ENCODE data around the gene SMIM24.

SMIM24 gene

GRCh38 chr19:3443840-3444694 is 36.3 kb downstream of the SMIM24 start:
- TF ChIP-seq EZH2phosphoT487 (conservative IDR thresholded peaks at IDR 0.05; ENCODE audit: low read length) = no peak
- TF ChIP-seq, protein P1, sequence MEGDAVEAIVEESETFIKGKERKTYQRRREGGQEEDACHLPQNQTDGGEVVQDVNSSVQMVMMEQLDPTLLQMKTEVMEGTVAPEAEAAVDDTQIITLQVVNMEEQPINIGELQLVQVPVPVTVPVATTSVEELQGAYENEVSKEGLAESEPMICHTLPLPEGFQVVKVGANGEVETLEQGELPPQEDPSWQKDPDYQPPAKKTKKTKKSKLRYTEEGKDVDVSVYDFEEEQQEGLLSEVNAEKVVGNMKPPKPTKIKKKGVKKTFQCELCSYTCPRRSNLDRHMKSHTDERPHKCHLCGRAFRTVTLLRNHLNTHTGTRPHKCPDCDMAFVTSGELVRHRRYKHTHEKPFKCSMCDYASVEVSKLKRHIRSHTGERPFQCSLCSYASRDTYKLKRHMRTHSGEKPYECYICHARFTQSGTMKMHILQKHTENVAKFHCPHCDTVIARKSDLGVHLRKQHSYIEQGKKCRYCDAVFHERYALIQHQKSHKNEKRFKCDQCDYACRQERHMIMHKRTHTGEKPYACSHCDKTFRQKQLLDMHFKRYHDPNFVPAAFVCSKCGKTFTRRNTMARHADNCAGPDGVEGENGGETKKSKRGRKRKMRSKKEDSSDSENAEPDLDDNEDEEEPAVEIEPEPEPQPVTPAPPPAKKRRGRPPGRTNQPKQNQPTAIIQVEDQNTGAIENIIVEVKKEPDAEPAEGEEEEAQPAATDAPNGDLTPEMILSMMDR (IDR thresholded peaks at IDR 0.05; ENCODE audit: insufficient read depth, low read length, poor library complexity, severe bottlenecking) = no peak
- H3K27ac ChIP-seq (ENCODE audit: low read depth, low read length) = no peak overlapping the region
- no peaks in the 10 kb centered on the region for H3K27me3 ChIP-seq (ENCODE audit: low read length)
- H4K20me1 ChIP-seq (ENCODE audit: low read depth, low read length) = no peaks in the 10 kb centered on the region; the same call in 1 of the 2 replicates
- H3K9me2 ChIP-seq (replicated peaks; ENCODE audit: insufficient read depth, low read length) = no peaks in the 10 kb centered on the region
- H3K9ac ChIP-seq (ENCODE audit: low read length) = no peak overlapping the region
- no peaks in the 10 kb centered on the region for H3K36me3 ChIP-seq (ENCODE audit: low read length)
- H3F3A ChIP-seq (ENCODE audit: insufficient read depth) = no peaks in the 10 kb centered on the region
- no peak overlapping the region for H2AFZ ChIP-seq (ENCODE audit: low read depth, low read length, severe bottlenecking)
- no peaks in the 10 kb centered on the region for H3K9me3 ChIP-seq (ENCODE audit: insufficient read depth, low read length)
- no peaks in the 10 kb centered on the region for H3K79me2 ChIP-seq (ENCODE audit: insufficient read depth, low read length)
- no peak overlapping the region for H3K4me2 ChIP-seq (ENCODE audit: low read depth, low read length, poor library complexity, severe bottlenecking)
- H3K4me3 ChIP-seq (ENCODE audit: insufficient read depth, low read length, poor library complexity, severe bottlenecking) = no peak overlapping the region

DNA sequence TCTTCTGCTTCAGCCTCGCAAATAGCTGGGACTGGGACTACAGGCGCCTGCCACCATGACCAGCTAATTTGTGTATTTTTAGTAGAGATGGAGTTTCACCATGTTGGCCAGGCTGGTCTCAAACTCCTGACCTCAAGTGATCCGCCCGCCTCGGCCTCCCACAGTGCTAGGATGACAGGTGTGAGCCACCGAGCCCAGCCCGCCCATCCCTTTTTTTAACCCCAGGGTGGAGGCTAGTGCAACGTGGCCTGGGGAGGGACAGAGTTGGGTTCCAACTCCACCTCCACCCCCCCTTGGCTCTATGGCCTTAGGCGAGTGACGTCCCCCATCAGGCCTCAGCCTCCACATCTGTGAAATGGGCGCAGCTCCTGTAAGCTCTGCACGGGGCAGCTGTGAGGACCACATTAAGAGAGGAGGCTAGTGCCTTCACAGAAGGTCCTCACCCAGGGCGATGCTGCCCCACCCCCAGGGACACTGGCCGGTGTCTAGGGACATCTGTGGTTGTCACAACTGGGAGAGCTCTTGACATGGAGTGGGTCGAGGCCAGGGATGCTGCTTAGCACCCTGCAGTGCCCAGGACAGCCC is 37.7 kb downstream of the SMIM24 start:
- no peak overlapping the region for H3K4me2 ChIP-seq (ENCODE audit: low read depth, low read length, poor library complexity, severe bottlenecking)
- no peaks in the 10 kb centered on the region for H3K79me2 ChIP-seq (ENCODE audit: insufficient read depth, low read length)
- no peaks in the 10 kb centered on the region for H3K9me2 ChIP-seq (replicated peaks; ENCODE audit: insufficient read depth, low read length)
- H2AFZ ChIP-seq (ENCODE audit: low read depth, low read length, severe bottlenecking) = no peak overlapping the region
- TF ChIP-seq EZH2phosphoT487 (conservative IDR thresholded peaks at IDR 0.05; ENCODE audit: low read length) = no peak
- TF ChIP-seq, protein P1 (IDR thresholded peaks at IDR 0.05; ENCODE audit: insufficient read depth, low read length, poor library complexity, severe bottlenecking) = no peak
- no peaks in the 10 kb centered on the region for H3K9me3 ChIP-seq (ENCODE audit: insufficient read depth, low read length)
- no peaks in the 10 kb centered on the region for H3K27me3 ChIP-seq (ENCODE audit: low read length)
- H3F3A ChIP-seq (ENCODE audit: insufficient read depth) = no peaks in the 10 kb centered on the region
- no peak overlapping the region for H3K27ac ChIP-seq (ENCODE audit: low read depth, low read length)
- no peak overlapping the region for H3K4me3 ChIP-seq (ENCODE audit: insufficient read depth, low read length, poor library complexity, severe bottlenecking)
- H3K9ac ChIP-seq (ENCODE audit: low read length) = no peak overlapping the region
- H4K20me1 ChIP-seq (ENCODE audit: low read depth, low read length) = no peaks in the 10 kb centered on the region; the same call in 1 of the 2 replicates
- H3K36me3 ChIP-seq (ENCODE audit: low read length) = no peaks in the 10 kb centered on the region

DNA sequence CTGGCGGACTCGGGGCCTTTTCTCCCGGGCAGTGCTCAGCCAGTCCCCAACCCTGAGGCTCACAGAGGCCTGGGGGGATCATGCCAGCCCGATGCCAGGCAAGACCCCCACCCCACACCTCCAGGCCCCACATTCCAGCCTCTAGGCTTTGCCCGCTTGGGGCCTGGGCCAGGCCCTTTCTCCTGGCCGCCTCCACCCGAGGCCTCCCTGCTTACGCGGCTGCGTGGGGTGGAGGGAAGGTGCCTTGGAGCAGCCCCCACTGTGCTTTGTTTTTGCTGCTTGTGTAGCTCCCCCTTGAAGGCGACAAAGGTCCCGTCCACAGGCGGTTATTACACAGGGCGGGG is 38.4 kb downstream of the SMIM24 start:
- no peaks in the 10 kb centered on the region for H3K27me3 ChIP-seq (ENCODE audit: low read length)
- H3K4me2 ChIP-seq (ENCODE audit: low read depth, low read length, poor library complexity, severe bottlenecking) = no peak overlapping the region
- no peak overlapping the region for H2AFZ ChIP-seq (ENCODE audit: low read depth, low read length, severe bottlenecking)
- H3K9me3 ChIP-seq (ENCODE audit: insufficient read depth, low read length) = no peaks in the 10 kb centered on the region
- no peaks in the 10 kb centered on the region for H3K36me3 ChIP-seq (ENCODE audit: low read length)
- no peaks in the 10 kb centered on the region for H3K9me2 ChIP-seq (replicated peaks; ENCODE audit: insufficient read depth, low read length)
- H3K4me3 ChIP-seq (ENCODE audit: insufficient read depth, low read length, poor library complexity, severe bottlenecking) = no peak overlapping the region
- no peak overlapping the region for H3K27ac ChIP-seq (ENCODE audit: low read depth, low read length)
- H3K79me2 ChIP-seq (ENCODE audit: insufficient read depth, low read length) = no peaks in the 10 kb centered on the region
- H4K20me1 ChIP-seq (ENCODE audit: low read depth, low read length) = no peaks in the 10 kb centered on the region; the same call in 1 of the 2 replicates
- no peaks in the 10 kb centered on the region for H3F3A ChIP-seq (ENCODE audit: insufficient read depth)
- H3K9ac ChIP-seq (ENCODE audit: low read length) = no peak overlapping the region
- TF ChIP-seq, protein P1 (IDR thresholded peaks at IDR 0.05; ENCODE audit: insufficient read depth, low read length, poor library complexity, severe bottlenecking) = no peak
- TF ChIP-seq EZH2phosphoT487 (conservative IDR thresholded peaks at IDR 0.05; ENCODE audit: low read length) = no peak

All from SU-DHL-6 (cell line).